Smooth muscle cell (in vitro differentiated cells): Measurements from ENCODE around the gene IQCK. TPM values are rescaled to one million over a fixed set of nuclear protein-coding genes. Genes with fewer than 3 reads are reported as not detected.

ENCODE experiments used
- DNase-seq: peaks from one replicate; lab custom pipeline; 2025; ENCODE audit not compliant: unreplicated experiment; lab: John Stamatoyannopoulos, UW
- H2AFZ ChIP-seq: fragments of 200-600 bp; sonication (generic); 2 replicates; pipeline ENCODE4 v1.6.0; 2016; ENCODE audit warnings: antibody characterized with exemption, low read depth, mild to moderate bottlenecking
- H3F3A ChIP-seq: fragments of 200-600 bp; sonication (generic); 2 replicates; pipeline ENCODE4 v1.6.0; 2017; ENCODE audit warnings: antibody characterized with exemption, low read depth
- H3K27ac ChIP-seq: fragments of 200-600 bp; sonication (generic); 2 replicates; pipeline ENCODE4 v1.5.1; 2016; ENCODE audit warnings: low read depth, mild to moderate bottlenecking
- H3K27me3 ChIP-seq: fragments of 200-600 bp; sonication (generic); 2 replicates; pipeline ENCODE4 v1.6.1; 2016; ENCODE audit warnings: low read depth, mild to moderate bottlenecking
- H3K36me3 ChIP-seq: fragments of 200-600 bp; sonication (generic); 2 replicates; pipeline ENCODE4 v1.5.1; 2016; ENCODE audit warnings: low read depth
- H3K4me1 ChIP-seq: fragments of 200-600 bp; sonication (generic); 2 replicates; pipeline ENCODE4 v1.5.1; 2016; ENCODE audit warnings: low read depth
- H3K4me2 ChIP-seq: fragments of 200-600 bp; sonication (generic); 2 replicates; pipeline ENCODE4 v1.6.0; 2016; ENCODE audit warnings: mild to moderate bottlenecking
- H3K4me3 ChIP-seq: fragments of 200-600 bp; sonication (generic); 2 replicates; pipeline ENCODE4 v1.5.1; 2016; ENCODE audit warnings: mild to moderate bottlenecking
- H3K79me2 ChIP-seq: fragments of 200-600 bp; sonication (generic); 2 replicates; pipeline ENCODE4 v1.6.0; 2016; ENCODE audit warnings: low read depth, mild to moderate bottlenecking
- H3K9ac ChIP-seq: fragments of 200-600 bp; sonication (generic); 2 replicates; pipeline ENCODE4 v1.6.0; 2016; ENCODE audit warnings: low read depth
- H3K9me3 ChIP-seq: fragments of 200-600 bp; sonication (generic); replicated peaks from 2 replicates; pipeline ENCODE4 v1.5.1; 2016; ENCODE audit warnings: low read depth
- H4K20me1 ChIP-seq: fragments of 200-600 bp; sonication (generic); 2 replicates; pipeline ENCODE4 v1.6.0; 2016; ENCODE audit warnings: low read depth
- WGBS: methylation state at CpG from one replicate; pipeline ENCODE4 v1.1.7; 2016; ENCODE audit warnings: low lambda C conversion rate; 5-methylcytosine and 5-hydroxymethylcytosine counted together
- polyA plus RNA-seq: library from polyadenylated mRNA; unstranded; fragments of >200 nt; fragmentation: Nextera tagmentation; extraction: Ambion mirVana; gene quantifications from 2 replicates; pipeline ENCODE4 v1.2.1, GENCODE V29; 2016
- total RNA-seq: library from RNA; depleted of rRNA; stranded (reverse); fragments of >200 nt; gene quantifications from 2 replicates; pipeline ENCODE4 v1.2.3, GENCODE V29; 2014
- TF ChIP-seq, protein P1 (sequence below): fragments of 200-600 bp; sonication (generic); IDR thresholded peaks from 2 replicates; pipeline ENCODE4 v1.5.1; 2017; ENCODE audit warnings: borderline replicate concordance, mild to moderate bottlenecking, antibody characterized with exemption; ENCODE audit not compliant: insufficient read depth, poor library complexity, severe bottlenecking

Gene IQCK
- total and polyA plus RNA-seq, 2 experiments from 2014 or later, result 11.2 to 14.6 TPM

DNA sequence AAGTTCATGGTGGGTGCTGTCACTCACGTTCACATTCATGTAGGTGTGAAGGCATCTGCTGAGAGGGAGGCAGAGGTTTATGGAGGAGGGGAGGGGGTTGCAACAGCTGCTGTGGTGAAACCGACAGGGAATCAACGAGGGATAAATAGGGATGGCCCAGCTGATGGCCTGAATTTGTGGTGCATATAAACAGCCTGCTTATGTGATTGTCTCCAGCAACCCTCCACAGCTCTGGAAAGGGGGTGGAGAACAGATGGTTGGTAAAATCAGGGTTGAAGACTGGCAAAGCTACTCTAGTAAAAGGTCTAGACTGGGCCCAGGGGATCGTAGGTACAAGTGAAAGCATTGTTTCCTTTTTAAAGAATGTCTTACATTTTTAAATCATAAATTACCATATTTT is 53.7 kb downstream of the IQCK start:
- H3K79me2 ChIP-seq, result no peaks in the 10 kb centered on the region
- H3K9ac ChIP-seq, result no peak overlapping the region
- H3K4me3 ChIP-seq, result no peak overlapping the region
- no peaks in the 10 kb centered on the region for H3K9me3 ChIP-seq
- H3F3A ChIP-seq, result no peaks in the 10 kb centered on the region
- H3K4me1 ChIP-seq, result no peaks in the 10 kb centered on the region
- WGBS, result 65% methylated on average over 4 of the region's 4 CpGs
- H3K36me3 ChIP-seq, result no peaks in the 10 kb centered on the region
- TF ChIP-seq, protein P1, sequence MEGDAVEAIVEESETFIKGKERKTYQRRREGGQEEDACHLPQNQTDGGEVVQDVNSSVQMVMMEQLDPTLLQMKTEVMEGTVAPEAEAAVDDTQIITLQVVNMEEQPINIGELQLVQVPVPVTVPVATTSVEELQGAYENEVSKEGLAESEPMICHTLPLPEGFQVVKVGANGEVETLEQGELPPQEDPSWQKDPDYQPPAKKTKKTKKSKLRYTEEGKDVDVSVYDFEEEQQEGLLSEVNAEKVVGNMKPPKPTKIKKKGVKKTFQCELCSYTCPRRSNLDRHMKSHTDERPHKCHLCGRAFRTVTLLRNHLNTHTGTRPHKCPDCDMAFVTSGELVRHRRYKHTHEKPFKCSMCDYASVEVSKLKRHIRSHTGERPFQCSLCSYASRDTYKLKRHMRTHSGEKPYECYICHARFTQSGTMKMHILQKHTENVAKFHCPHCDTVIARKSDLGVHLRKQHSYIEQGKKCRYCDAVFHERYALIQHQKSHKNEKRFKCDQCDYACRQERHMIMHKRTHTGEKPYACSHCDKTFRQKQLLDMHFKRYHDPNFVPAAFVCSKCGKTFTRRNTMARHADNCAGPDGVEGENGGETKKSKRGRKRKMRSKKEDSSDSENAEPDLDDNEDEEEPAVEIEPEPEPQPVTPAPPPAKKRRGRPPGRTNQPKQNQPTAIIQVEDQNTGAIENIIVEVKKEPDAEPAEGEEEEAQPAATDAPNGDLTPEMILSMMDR, result no peak
- no peak for DNase-seq
- H3K27me3 ChIP-seq, result no peaks in the 10 kb centered on the region
- no peak overlapping the region for H3K27ac ChIP-seq
- no peaks in the 10 kb centered on the region for H4K20me1 ChIP-seq
- no peak overlapping the region for H2AFZ ChIP-seq
- H3K4me2 ChIP-seq, result no peak overlapping the region

DNA sequence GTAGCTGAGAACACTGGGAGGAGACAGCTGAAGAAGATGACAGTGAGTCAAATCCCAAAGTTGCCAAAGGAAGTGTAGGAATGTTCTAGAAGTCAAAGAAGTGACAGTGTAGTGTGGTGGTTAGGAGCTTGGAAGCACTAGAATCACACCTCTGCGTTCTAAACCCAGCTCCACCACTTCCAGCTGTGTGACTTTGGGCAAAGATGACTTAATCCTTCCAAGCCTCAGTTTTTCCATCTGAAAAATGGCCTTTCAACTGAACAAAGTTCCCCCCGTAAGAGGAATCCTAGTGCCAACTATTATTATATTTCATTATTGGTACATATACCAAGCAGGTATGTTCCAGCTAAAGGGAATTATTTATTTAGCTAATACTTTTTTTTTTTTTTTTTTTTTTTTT is 56.0 kb downstream of the IQCK start:
- DNase-seq, result no peak
- H3F3A ChIP-seq, result no peaks in the 10 kb centered on the region
- H3K27ac ChIP-seq, result no peak overlapping the region
- no peaks in the 10 kb centered on the region for H3K36me3 ChIP-seq
- no peaks in the 10 kb centered on the region for H3K27me3 ChIP-seq
- TF ChIP-seq, protein P1, result no peak
- H4K20me1 ChIP-seq, result no peaks in the 10 kb centered on the region
- 96% methylated on average over 2 of the region's 2 CpGs for WGBS
- H3K4me2 ChIP-seq, result no peak overlapping the region
- H3K79me2 ChIP-seq, result no peaks in the 10 kb centered on the region
- no peak overlapping the region for H3K4me3 ChIP-seq
- H3K4me1 ChIP-seq, result no peaks in the 10 kb centered on the region
- H3K9ac ChIP-seq, result no peak overlapping the region
- no peak overlapping the region for H2AFZ ChIP-seq
- H3K9me3 ChIP-seq, result no peaks in the 10 kb centered on the region

DNA sequence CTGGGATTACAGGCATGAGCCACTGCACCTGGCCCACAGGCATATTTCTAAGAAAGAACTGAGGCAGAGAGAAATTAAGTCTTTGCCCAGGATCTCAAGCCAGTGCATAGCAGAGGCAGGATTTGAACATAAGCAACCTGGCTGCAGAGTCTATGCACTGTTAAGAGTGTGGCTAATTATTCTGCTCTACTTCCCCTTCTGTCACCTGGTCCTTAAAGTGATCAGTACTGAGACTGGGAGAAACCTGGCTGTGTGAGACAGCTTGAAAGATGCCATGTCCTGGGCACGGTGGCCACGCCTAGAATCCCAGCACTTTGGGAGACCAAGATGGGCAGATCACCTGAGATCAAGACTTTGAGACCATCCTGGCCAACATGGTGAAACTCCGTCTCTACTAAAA is 58.1 kb downstream of the IQCK start:
- Histone ChIP-seq H3K9me3 (no peaks in the 10 kb centered on the region), H3K79me2 (no peaks in the 10 kb centered on the region), H3K4me1 (no peaks in the 10 kb centered on the region), H3K4me3 (no peak overlapping the region), H2AFZ (no peak overlapping the region), H3K27ac (no peak overlapping the region), H3F3A (no peaks in the 10 kb centered on the region), H3K4me2 (no peak overlapping the region), H3K36me3 (no peaks in the 10 kb centered on the region), H4K20me1 (no peaks in the 10 kb centered on the region), H3K27me3 (no peaks in the 10 kb centered on the region), H3K9ac (no peak overlapping the region)
- no peak for DNase-seq
- 95% methylated on average over 3 of the region's 3 CpGs for WGBS
- TF ChIP-seq, protein P1, result no peak

DNA sequence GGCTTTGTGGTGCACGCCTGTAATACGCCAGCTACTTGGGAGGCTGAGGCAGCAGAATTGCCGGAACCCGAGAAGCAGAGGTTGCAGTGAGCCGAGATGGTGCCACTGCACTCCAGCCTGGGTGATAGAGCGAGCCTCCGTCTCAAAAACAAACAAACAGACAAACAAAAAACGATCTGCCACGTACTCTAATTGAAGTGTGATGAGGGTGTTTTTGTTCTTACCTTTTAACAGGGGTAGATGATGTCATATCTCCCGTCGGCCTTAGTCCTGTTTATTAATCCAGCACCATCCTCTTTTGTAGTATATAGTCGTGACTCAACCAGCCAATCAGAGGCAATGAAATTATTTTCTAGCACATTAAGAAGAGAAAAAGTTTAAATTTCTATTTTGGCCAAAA is 58.5 kb downstream of the IQCK start:
- no peak overlapping the region for H2AFZ ChIP-seq
- TF ChIP-seq, protein P1, result no peak
- 81% methylated on average over 12 of the region's 12 CpGs for WGBS

More for the DNA sequence above, 58.5 kb downstream of the IQCK start:
- no peaks in the 10 kb centered on the region for H3K36me3 ChIP-seq
- no peak overlapping the region for H3K27ac ChIP-seq
- H3K9ac ChIP-seq, result no peak overlapping the region
- DNase-seq, result no peak
- no peaks in the 10 kb centered on the region for H3K79me2 ChIP-seq
- H3F3A ChIP-seq, result no peaks in the 10 kb centered on the region
- H4K20me1 ChIP-seq, result no peaks in the 10 kb centered on the region
- H3K9me3 ChIP-seq, result no peaks in the 10 kb centered on the region
- no peak overlapping the region for H3K4me2 ChIP-seq
- H3K27me3 ChIP-seq, result no peaks in the 10 kb centered on the region
- H3K4me1 ChIP-seq, result no peaks in the 10 kb centered on the region
- no peak overlapping the region for H3K4me3 ChIP-seq
